CD14-positive monocyte (primary cell): ENCODE measurements around the gene GATA5. TPM values are rescaled to one million over a fixed set of nuclear protein-coding genes. Genes with fewer than 3 reads are reported as not detected.

Source experiments
- DNase-seq, 3 donors: peaks; one replicate each; pipeline ENCODE4 v3.0.0-alpha.2; 2011 to 2022
- H2AFZ ChIP-seq: 2 replicates; pipeline ENCODE4 v1.6.0; 2012; ENCODE audit warnings: mild to moderate bottlenecking, low read depth, low read length, inconsistent platforms; ENCODE audit not compliant: insufficient read depth, poor library complexity, severe bottlenecking
- H3K27ac ChIP-seq, 2 donors: 1 replicate in 1 of 2; 2 replicates in 1 of 2; pipeline ENCODE4 v1.5.1; 2012 to 2013; ENCODE audit warnings: low read length in 2 of 2, control low read depth in 1 of 2, inconsistent platforms in 1 of 2, low read depth in 1 of 2, mild to moderate bottlenecking in 1 of 2
- H3K27me3 ChIP-seq, 2 donors: one replicate each; pipeline versions ENCODE4 v1.6.0 to v1.6.1; 2011 to 2013; ENCODE audit warnings: low read length in 2 of 2; ENCODE audit not compliant: control insufficient read depth in 2 of 2, insufficient read depth in 2 of 2
- H3K36me3 ChIP-seq, 2 donors: replicated peaks in 1 of 2; 1 replicate in 1 of 2; 2 replicates in 1 of 2; pipeline versions ENCODE4 v1.5.1 to v1.6.1; 2012 to 2013; ENCODE audit warnings: low read length in 2 of 2, control low read depth in 1 of 2, inconsistent platforms in 1 of 2, mild to moderate bottlenecking in 1 of 2; ENCODE audit not compliant: insufficient read depth in 2 of 2, control insufficient read depth in 1 of 2
- H3K4me1 ChIP-seq, 2 donors: 1 replicate in 1 of 2; 2 replicates in 1 of 2; pipeline versions ENCODE4 v1.5.1 to v1.6.1; 2012 to 2013; ENCODE audit warnings: low read length in 2 of 2, control low read depth in 1 of 2, inconsistent platforms in 1 of 2, mild to moderate bottlenecking in 1 of 2, moderate library complexity in 1 of 2; ENCODE audit not compliant: insufficient read depth in 2 of 2, control insufficient read depth in 1 of 2
- H3K4me2 ChIP-seq: replicated peaks from 2 replicates; pipeline ENCODE3; 2012; ENCODE audit warnings: low read length, moderate library complexity, mild to moderate bottlenecking; ENCODE audit not compliant: poor library complexity, severe bottlenecking; ENCODE audit errors: extremely low read depth
- H3K4me3 ChIP-seq, 3 experiments: fragments of 200-600 bp in 1 of 3; sonication (generic) in 1 of 3; replicated peaks in 1 of 3; 1 replicate in 2 of 3; 2 replicates in 1 of 3; pipeline ENCODE4 v1.5.1; 2011 to 2013; ENCODE audit warnings: low read length in 3 of 3, mild to moderate bottlenecking in 3 of 3, control low read depth in 2 of 3, low read depth in 2 of 3, inconsistent platforms in 1 of 3, moderate library complexity in 1 of 3
- H3K79me2 ChIP-seq: 2 replicates; pipeline ENCODE4 v1.6.0; 2012; ENCODE audit warnings: mild to moderate bottlenecking, control low read depth, inconsistent platforms, low read length, moderate library complexity; ENCODE audit not compliant: insufficient read depth
- H3K9ac ChIP-seq: 2 replicates; pipeline ENCODE4 v1.6.0; 2017; ENCODE audit warnings: low read length, mild to moderate bottlenecking; ENCODE audit not compliant: insufficient read depth, poor library complexity, severe bottlenecking
- H3K9me3 ChIP-seq, 2 donors: replicated peaks in 1 of 2; 1 replicate in 1 of 2; 2 replicates in 1 of 2; pipeline versions ENCODE4 v1.5.1 to v1.6.1; 2012 to 2013; ENCODE audit warnings: low read length in 2 of 2, control low read depth in 1 of 2; ENCODE audit not compliant: control insufficient read depth in 1 of 2, insufficient read depth in 1 of 2
- H4K20me1 ChIP-seq: 2 replicates; pipeline ENCODE4 v1.6.0; 2012; ENCODE audit warnings: mild to moderate bottlenecking, low read length, control low read depth, moderate library complexity; ENCODE audit not compliant: insufficient read depth
- H3K27ac Mint-ChIP-seq, 7 donors: one replicate each; pipeline ENCODE4 v1.8.0; 2020; ENCODE audit warnings: mild to moderate bottlenecking in 7 of 7, mixed read lengths in 7 of 7, moderate library complexity in 6 of 7, inconsistent platforms in 2 of 7
- H3K27me3 Mint-ChIP-seq, 3 donors: one replicate each; pipeline ENCODE4 v1.8.0; 2021 to 2022; ENCODE audit warnings: low read depth in 3 of 3, mild to moderate bottlenecking in 3 of 3, mixed read lengths in 3 of 3, moderate library complexity in 3 of 3, inconsistent platforms in 1 of 3
- H3K36me3 Mint-ChIP-seq, 2 donors: one replicate each; pipeline ENCODE4 v1.8.0; 2020; ENCODE audit warnings: mixed read lengths in 2 of 2, inconsistent platforms in 1 of 2, mild to moderate bottlenecking in 1 of 2
- H3K4me1 Mint-ChIP-seq: one replicate; pipeline ENCODE4 v1.8.0; 2020; ENCODE audit warnings: mild to moderate bottlenecking, mixed read lengths
- H3K4me3 Mint-ChIP-seq, 2 donors: one replicate each; pipeline ENCODE4 v1.8.0; 2020; ENCODE audit warnings: mild to moderate bottlenecking in 2 of 2, mixed read lengths in 2 of 2, moderate library complexity in 1 of 2
- H3K9me3 Mint-ChIP-seq, 7 donors: one replicate each; pipeline ENCODE4 v1.8.0; 2020 to 2022; ENCODE audit warnings: mixed read lengths in 7 of 7, mild to moderate bottlenecking in 6 of 7, moderate library complexity in 6 of 7, inconsistent platforms in 2 of 7
- WGBS: methylation state at CpG from one replicate; pipeline ENCODE4 v1.1.5; 2013; ENCODE audit warnings: missing lambda C conversion rate; ENCODE audit not compliant: insufficient coverage; 5-methylcytosine and 5-hydroxymethylcytosine counted together
- intact Hi-C, 2 donors: fragments of 100-400 bp; cut with micrococcal nuclease; formaldehyde crosslinking; loops; one replicate each; pipeline versions ENCODE4 v1.15.0 to v1.15.1; 2023
- polyA plus RNA-seq, 3 donors: library from polyadenylated mRNA; depleted of rRNA in 1 of 3; unstranded in 2 of 3; stranded (reverse) in 1 of 3; fragments of 300-500 nt in 2 of 3; fragments of >200 nt in 1 of 3; fragmentation: Illumina TruSeq in 2 of 3; gene quantifications; 1 replicate in 2 of 3; 2 replicates in 1 of 3; pipeline ENCODE4 v1.2.3, GENCODE V29; 2012 to 2021
- TF ChIP-seq, protein P1 (sequence below): fragments of 200-600 bp; IDR thresholded peaks from one replicate; pipeline ENCODE4 v1.8.0; 2022; ENCODE audit warnings: antibody characterized with exemption, mild to moderate bottlenecking

GATA5 gene
- polyA plus RNA-seq, 3 donors, result not detected

DNA sequence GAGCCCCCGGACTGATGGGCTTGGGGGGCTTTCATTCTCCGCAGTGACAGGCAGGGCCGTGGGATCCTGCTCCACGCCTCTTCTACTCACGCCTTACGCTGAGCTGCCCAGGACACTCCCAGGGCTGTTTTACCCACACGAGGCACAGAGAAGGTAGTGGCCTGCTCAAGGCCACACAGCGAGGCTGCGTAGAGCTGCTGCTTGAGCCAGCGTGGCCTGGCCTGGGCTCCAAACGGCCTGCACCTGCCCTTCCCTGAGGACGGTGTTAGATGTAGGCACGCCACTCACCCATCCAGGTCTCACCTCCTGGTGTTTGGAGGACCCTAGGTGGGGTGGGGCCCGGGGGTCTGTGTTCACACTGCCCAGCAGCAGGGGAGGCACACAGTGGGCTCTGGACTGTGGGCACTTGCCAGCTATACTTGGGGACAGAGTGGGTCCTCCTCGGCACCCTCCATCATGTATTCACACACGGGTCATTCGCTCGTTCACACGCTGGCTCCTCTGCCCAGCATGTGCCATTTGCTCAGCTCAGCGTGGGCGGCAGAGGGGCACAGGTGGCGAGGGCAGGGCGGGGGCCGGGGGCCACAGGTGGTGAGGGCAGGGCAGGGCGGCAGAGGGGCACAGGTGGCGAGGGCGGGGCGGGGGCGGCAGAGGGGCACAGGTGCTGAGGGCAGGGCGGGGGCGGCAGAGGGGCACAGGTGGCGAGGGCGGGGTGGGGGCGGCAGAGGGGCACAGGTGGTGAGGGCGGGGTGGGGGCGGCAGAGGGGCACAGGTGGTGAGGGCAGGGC, 30.0 kb downstream of the GATA5 start:
- Histone ChIP-seq H3K9ac (no peak overlapping the region), H2AFZ (no peak overlapping the region), H4K20me1 (no peaks in the 10 kb centered on the region), H3K9me3 (no peaks in the 10 kb centered on the region), H3K36me3 (no peaks in the 10 kb centered on the region), H3K27me3 (no peaks in the 10 kb centered on the region), H3K4me1 (no peaks in the 10 kb centered on the region), H3K4me2 (no peak overlapping the region), H3K79me2 (no peaks in the 10 kb centered on the region), H3K27ac (no peak overlapping the region), H3K4me3 (no peak overlapping the region)
- TF ChIP-seq, protein P1, sequence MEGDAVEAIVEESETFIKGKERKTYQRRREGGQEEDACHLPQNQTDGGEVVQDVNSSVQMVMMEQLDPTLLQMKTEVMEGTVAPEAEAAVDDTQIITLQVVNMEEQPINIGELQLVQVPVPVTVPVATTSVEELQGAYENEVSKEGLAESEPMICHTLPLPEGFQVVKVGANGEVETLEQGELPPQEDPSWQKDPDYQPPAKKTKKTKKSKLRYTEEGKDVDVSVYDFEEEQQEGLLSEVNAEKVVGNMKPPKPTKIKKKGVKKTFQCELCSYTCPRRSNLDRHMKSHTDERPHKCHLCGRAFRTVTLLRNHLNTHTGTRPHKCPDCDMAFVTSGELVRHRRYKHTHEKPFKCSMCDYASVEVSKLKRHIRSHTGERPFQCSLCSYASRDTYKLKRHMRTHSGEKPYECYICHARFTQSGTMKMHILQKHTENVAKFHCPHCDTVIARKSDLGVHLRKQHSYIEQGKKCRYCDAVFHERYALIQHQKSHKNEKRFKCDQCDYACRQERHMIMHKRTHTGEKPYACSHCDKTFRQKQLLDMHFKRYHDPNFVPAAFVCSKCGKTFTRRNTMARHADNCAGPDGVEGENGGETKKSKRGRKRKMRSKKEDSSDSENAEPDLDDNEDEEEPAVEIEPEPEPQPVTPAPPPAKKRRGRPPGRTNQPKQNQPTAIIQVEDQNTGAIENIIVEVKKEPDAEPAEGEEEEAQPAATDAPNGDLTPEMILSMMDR, result no peak
- 87% methylated on average over 25 of the region's 36 CpGs for WGBS
- Mint-ChIP-seq H3K36me3 (no peaks in the 10 kb centered on the region), H3K27ac (no peak overlapping the region), H3K27me3 (peaks cover 3 to 13% (median 10%) of the 10 kb centered on the region in 3 donors), H3K4me1 (no peaks in the 10 kb centered on the region), H3K9me3 (peaks cover 0 to 2% (median 0%) of the 10 kb centered on the region in 7 donors), H3K4me3 (no peak overlapping the region)
- no peak for DNase-seq
- intact Hi-C loops, result no loop called here

DNA sequence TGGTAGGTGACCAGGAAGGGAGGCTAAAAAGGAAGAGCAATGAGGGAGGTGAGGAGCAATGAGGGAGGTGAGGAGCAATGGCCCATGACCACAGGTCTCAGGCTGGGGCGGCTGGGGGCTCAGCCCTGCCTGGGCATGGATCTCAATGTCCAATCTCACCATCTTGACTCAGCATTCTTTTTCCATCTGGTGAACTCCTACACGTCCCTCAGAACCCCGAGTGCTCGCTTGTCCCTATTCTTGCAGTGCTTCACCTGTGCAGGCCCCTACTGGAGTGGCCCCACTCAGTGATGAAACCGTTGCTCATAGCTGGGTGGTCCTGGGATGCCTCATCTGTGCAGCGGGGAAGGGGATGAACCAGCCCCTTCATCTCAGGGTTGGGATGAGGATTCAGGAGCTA, 31.5 kb downstream of the GATA5 start:
- Histone ChIP-seq H3K4me1 (no peaks in the 10 kb centered on the region), H3K27ac (no peak overlapping the region), H3K4me2 (no peak overlapping the region), H3K27me3 (no peaks in the 10 kb centered on the region), H3K9ac (no peak overlapping the region), H3K79me2 (no peaks in the 10 kb centered on the region), H3K9me3 (no peaks in the 10 kb centered on the region), H4K20me1 (no peaks in the 10 kb centered on the region), H2AFZ (no peak overlapping the region), H3K4me3 (no peak overlapping the region), H3K36me3 (no peaks in the 10 kb centered on the region)
- Mint-ChIP-seq H3K4me1 (no peaks in the 10 kb centered on the region), H3K36me3 (no peaks in the 10 kb centered on the region), H3K4me3 (no peak overlapping the region), H3K27ac (peak overlapping the region in 1 of 7 donors; percentile 19), H3K27me3 (peaks cover 3 to 13% (median 6%) of the 10 kb centered on the region in 3 donors), H3K9me3 (peaks cover 0 to 2% (median 0%) of the 10 kb centered on the region in 7 donors)
- intact Hi-C loops, result no loop called here
- TF ChIP-seq, protein P1, result no peak
- 100% methylated on average over 5 of the region's 6 CpGs for WGBS
- no peak for DNase-seq
